ENCODE measurements around the gene SLC9A9.

Gene SLC9A9

DNA sequence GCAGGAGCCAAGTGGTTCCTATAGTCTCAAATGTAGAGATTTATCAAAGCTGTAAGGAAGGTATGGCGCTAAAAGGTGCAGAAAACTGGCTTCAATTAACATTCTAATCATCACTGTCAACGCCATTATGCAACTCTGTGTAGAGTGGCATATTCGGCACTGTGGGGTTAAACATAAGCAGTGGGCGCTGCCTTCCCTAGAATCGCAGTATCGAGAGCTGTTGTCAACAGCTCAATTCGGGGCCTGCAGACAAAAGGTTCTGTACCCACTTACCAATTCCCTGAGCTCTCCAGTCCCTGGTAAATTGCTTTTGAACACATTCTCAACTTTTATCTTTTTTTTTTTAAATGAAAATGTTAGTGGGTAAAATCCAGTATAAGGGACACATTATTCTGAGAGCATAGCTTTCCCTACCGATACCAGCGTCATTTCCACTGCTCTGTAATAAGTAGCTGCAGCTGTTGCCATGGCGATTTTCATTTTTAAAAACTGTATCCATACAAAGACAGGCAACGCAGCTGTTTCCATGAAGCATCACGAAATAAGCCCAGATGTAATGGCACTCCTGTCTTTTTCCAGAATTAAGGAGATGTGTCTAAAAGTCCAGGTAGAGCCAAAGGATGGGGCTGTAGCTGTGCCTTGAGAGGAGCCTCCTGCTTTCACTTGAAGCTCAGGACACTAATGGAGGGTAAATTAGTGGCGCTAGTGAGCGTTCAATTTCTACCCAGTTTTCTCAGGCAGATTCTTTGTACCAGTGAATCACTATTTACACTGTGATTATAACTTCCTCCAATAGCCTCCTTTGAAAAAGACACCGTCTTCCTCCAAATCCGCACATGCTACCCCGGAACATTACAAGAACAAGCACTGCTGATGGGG, 250.3 kb downstream of the SLC9A9 start:
- DNase-seq (ENCODE audit: low spot score) = no peak

DNA sequence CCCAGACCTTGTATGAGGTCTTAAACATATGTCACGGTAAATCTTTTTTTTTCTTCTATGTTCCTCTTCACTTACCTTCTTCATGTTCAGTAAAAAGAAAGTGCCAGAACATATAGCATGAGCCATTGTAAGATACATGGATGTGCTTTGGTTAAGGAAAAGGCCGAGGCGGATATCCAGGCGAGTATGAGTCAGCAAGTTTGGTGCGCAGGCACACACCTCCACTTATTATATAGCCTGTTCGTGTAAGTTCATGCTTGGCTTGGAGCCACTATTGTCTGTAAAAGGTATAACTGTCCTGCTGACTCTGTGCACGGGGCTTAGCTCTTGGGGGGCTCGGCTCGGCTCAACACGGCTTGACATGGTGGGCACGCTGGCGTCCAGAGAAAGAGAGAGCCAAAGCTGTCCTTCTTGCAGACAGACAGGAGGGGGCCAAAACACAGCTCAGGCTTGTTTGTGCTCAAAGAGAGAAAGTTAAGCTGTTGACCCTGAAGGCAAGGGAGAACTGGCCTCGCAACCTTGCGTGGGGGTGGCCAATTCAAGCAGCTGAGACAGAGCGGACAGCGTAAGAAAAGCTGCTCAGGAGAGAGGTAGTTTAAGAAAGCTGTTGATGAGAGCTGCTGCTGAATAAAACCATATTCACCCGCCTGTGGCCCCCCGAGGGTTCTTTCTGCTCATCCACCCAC, 251.2 kb downstream of the SLC9A9 start:
- no peak for DNase-seq (ENCODE audit: low spot score)

DNA sequence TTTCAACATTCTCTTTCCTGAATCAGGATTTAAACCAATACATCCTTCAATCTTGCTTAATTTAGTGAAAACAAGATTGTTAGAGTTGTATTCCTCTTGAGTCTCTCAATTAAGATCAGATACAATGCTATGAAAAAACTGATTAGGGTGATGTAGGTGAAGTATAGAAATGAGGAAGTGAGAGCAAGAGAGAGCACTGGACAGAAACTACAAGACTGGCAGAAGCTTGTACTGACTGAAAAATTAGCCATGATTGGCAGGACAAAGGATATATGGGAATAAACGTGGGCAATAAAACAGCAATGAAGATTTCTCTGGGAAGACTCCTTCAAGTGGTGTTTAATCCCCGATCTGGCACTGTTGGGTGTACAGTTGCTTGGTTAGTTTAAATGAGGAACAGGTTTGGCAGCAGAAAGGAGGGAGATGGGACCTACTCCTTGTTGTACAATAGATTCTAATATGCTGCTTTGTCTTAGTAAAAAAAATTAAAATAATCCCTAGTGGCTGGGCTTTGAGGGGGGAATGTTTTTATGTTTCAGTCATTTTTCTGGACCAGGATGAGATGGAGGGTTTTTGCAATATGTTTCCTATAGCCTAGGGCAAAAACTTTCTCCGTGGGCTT, 252.7 kb downstream of the SLC9A9 start:
- no peak for DNase-seq (ENCODE audit: low spot score)

DNA sequence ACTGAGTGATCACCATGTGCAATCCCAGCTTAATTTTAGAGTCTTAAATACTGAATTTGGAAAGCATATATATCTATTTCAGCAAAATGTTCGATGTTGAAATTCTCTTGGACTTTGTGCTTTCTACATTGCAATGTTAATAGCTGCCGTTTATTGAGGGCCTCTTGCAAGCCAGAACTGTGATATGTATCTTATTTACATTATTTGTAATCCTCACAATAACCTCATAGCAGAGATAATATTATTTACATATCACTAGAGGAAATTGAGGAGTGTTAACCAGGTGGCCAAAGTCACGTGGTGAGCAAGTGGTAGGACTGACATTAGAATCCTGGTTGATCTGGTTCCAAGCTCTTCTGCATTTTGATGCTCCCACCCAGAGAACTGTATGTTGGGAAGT, 254.1 kb downstream of the SLC9A9 start:
- no peak for DNase-seq (ENCODE audit: low spot score)

DNA sequence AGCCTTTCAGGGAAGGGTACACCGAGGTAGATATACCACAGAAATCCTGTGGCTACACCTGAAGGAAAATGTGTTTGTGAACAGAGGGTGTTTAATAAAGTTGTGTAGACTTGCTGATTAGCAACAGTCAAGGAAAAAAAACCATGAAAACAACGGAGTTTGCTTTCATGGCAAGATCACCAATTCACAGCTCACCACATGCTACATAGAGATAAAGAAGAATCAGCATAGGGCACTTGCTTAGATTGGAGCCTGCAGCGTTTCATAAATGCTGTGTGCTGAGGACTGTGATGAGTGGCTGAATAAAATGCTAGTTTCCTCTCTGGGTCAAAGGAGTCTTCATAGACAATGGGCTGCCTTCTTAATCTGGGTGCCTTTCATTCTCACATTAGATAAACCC, 257.6 kb downstream of the SLC9A9 start:
- no peak for DNase-seq (ENCODE audit: low spot score)

DNA sequence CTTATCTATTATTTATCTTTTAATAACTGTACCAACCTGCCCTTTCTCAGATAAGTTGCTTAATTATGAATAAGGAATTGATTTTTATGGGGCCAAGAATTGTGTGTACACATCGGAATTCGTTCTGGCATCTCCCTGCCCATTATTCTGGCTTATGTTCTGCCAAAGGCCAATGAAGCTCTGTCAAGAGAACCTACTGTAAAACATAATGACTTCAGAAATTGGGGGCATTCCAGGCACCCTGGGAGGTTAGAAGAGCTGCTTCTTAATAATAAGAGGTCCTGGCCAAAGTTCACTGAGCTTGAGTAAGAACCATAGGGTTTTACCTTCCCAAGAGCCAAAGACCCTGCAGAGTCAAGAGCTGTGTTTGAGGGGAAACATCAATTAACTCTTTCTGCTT, 261.7 kb downstream of the SLC9A9 start:
- DNase-seq (ENCODE audit: low spot score) = peak; percentile 51

DNA sequence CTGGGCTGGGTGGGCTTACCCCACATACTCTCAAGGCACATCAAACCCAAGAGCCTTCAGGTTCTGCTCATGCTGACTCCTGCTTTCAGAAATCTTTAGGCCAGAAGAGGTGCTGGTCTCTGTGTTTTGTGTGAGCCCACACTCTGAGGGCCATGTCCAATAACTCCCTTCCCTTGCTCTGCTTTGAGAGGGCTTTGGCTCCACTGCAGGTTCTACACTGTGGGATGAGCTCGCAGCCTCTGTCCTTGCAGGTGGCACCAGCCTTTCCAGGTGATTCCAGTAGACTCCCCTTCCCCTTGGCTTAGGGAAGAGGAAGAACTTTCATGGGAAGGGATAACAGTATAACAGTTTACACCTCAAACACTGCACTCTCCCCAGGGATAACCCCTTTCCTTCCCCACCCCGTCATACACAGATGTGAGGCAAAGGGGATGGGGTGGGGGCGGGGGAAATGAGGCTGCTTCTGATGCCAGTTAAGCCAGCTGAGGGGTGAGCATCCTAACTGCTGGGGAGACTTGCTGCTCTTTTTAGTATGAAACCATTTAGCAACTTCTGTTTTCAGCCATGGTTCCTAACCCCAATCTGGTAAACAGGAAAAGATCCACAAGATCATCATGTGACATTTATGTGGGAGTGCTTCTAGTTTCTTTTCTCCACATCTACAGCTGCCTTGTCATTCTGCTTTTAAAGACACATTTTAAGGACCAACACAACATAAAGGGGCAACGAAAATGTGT, 262.4 kb downstream of the SLC9A9 start:
- no peak for DNase-seq (ENCODE audit: low spot score)

DNA sequence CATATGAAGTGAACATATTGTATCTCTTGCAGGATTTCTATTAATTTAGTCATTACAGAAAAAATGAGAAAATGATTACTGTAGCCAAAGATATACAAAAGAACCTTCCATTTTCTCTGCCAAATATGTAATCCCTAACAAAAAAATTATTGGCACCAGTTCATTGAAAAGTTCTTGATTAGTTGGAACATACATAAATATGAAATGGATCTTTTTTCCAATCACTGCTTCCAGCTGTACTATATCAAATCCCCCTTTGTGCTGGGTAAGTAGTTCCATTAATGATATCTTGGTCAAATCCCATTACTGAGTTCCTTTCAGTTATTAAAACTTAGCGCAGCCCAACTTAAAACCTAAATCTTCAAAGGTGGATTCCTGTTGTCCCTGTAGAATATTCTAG, 263.8 kb downstream of the SLC9A9 start:
- no peak for DNase-seq (ENCODE audit: low spot score)

DNA sequence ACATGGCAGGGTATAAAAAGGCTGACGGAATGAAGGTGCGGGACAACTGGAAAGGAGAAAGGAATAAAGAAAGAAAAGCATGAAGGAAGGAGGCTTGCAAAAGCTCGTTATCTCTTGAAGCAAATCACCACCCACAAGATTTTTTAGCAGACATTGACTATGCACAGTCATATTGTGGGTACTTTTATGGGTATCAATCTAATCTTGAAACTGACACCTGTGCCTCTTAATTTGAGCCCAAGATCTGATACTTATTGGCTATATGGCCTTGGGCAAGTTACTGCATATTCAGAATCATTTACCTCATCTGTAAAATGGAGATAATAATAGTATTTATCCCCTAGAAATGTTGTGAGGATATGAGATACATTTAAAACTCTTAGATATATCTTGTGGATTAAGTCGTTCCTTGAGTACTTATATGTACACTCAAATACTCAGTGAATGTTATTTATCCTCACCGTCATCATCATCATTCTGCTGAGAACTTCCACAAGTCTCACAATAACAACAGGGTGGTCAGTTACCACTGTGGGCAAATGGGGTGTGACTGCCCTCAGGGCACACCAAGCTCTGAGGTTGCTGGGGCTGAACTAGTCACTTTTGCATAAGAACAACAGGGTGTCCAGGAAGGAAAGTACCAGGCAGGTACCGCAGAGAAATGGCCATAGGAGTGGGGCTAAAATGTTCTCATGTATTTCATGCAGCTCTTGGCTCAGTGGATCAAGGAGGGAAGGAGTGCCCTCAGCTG, 266.1 kb downstream of the SLC9A9 start:
- DNase-seq (ENCODE audit: low spot score) = no peak

DNA sequence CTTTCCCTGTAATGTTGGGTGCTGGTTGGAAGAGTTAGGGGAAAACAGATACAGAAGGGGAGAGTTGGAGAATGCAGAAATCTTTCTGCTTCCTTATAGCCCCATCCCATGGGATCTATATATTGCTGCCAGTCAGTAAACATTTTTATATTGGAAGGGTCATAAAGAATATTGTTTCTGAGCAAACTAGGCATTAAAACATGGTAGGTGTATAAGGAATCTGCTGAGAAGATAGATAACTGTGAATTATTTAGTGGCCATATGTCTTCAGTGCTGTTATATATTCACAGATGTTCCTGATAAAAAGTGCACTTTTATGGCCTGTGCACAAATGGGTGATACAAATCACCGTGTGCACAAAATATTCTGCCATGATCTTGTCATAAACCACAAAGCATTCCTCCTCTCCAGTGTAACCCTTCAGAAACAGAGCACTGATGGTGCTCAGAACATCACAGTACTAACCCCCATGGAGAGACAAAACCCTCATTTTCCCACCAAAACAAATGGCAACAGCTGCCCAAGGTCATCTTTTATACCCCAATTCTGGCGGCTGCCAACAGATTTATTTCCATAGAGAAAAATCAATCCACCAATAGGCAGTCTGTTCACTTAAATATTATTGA, 269.3 kb downstream of the SLC9A9 start:
- no peak for DNase-seq (ENCODE audit: low spot score)

DNA sequence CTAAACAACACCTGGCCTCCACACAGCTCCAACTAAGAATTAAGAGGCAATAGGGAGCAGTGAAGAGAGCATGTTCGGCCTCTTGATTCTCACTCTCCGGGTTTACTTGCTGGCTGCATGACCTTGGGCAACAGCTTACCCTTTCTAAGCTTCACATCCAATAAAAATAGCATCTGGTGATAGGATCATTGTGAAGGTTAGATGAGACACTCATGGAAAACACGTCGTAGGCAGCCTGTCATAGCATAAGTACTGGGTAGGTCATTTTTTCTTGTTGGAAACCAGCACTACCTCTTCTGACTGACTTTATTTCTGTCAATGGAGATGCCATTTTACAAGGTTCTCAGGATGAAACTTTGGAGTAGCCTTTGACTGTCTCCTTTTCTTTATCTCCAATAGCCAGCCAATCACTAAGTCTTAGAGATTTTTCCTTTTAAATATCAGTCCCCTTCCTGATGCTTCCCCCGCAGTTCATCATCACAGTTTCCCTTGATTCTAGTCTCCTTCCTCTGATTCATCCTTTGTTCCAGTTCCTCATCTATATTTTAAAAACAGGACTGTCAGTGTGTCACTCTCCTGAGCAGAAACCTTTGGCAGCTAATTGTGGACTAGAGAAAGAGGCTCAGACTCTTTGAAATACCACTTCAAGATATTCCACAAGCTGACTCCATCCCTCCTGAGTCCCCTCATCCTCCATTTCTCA, 271.5 kb downstream of the SLC9A9 start:
- DNase-seq (ENCODE audit: low spot score) = no peak

DNA sequence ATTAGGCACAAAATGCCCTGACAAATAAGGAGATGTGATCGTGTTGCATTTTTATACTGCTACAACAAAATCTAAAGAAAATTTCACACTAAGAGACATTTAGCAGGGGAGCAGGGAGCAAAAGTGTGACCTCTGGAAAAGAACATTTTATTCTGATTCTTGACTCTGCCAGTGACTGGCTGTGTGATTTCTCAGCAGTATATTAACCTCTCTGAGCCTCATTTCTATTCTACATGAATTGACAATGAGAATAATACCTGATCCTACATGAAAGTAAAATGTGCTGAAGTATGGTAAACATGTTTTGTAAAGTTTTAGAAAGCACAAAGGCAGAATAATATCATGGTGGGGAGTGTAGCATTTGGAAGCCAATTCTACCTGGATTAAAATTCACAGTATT, 273.3 kb downstream of the SLC9A9 start:
- no peak for DNase-seq (ENCODE audit: low spot score)

DNA sequence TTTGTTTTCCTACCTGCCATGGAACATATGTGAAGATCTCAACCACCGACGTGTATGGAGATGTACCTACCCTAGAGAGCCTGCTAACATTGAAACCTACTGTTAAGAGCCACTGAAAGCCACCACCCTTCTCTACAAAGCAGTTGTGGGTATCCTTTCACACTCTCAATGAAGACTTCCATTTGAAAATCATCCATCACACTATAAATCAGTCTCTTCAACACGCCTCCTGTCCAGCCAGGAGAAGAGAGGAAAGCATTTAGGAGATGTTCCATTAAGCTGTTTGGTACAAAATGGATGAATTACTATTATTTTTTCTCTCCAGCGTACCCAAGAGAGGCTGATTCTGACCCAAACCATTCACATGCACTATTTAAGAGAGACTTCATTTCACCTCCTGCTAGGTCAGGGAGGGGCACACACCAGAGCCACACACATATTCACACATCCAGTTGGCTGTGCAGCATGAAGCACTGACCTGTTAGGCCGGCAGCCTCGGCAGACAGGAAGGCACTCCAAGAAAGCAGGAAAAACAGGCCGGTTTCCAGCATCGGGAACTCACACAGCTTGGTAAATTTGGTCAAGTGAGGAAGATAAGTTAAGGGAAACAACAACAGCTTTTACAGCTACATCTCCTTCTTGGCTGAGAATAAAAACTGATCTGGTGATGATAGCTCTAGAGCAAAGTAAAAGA, 274.5 kb downstream of the SLC9A9 start:
- DNase-seq (ENCODE audit: low spot score) = no peak

DNA sequence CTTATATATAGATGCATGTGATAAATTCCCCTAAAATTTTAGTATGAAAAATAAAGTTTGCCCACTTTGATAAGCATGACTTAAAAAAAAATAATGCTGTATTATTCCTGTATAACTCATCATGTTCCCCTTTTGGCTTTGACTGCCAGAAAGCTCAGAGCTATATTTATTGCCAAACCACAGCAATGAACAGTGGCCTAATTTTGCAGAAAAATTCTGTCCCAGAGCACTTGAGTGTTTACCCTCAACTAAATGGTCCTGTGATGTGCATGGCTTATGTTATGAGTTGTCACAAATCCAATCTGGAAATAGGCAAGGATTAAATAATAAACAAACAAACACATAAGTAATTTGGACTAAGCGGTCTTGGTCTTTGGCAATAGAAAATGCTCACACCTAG, 276.7 kb downstream of the SLC9A9 start:
- DNase-seq (ENCODE audit: low spot score) = peak; percentile 43

DNA sequence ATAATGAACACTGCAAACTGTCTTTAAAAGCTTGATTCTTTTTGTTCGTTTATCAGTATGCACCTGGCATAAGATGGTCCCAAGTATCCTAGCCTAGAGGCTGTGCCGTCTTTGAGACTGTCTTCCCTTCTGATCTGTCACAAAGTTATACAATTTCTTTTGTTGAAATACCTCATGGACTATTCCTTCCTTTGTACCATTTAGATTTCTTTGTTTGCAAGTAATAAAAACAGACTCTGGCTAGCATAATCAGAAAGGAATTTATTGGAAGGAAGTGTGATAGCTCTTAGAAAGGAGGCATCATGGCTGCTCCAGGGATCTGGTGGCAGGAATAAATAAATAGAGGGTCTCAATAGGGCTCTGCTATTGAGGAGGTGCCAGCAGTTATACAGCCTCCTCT, 280.4 kb downstream of the SLC9A9 start:
- DNase-seq (ENCODE audit: low spot score) = no peak

DNA sequence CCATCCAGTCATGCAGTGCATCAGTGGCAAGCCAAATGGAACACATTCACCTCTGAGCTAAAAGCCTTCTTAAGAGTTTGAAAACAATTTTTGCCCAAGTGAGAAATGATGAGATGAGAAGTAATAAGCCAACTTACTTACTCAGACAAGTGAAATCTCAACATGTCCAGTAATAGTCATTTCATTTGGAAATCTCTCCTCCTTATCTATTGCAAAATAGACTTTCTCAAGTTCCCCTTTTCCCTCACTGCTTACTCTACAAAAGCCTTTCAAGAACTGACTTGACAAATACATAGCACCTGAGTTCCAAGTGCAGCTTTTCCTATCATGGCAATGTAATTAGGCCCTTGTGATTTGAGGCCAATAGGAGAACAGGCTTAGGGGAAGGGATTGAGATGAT, 282.3 kb downstream of the SLC9A9 start:
- no peak for DNase-seq (ENCODE audit: low spot score)

DNA sequence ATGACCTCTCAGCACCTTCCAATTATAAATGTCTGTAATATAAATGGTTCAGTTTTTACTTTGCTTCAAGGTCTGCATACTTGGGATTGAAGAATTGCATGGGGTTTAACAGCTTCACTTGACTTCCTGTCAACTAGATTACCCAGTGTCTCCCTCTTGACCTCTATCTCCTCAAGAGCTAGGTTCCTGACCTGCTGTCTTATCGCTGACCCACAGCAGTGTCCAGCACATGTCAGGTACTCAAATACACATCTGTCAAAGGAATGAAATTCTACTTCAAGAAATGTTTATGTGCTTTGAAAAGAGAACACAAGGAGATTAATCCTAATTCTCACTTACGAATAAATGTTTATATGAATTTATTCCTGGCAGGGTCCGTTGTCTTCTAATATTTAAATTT, 284.5 kb downstream of the SLC9A9 start:
- no peak for DNase-seq (ENCODE audit: low spot score)

DNA sequence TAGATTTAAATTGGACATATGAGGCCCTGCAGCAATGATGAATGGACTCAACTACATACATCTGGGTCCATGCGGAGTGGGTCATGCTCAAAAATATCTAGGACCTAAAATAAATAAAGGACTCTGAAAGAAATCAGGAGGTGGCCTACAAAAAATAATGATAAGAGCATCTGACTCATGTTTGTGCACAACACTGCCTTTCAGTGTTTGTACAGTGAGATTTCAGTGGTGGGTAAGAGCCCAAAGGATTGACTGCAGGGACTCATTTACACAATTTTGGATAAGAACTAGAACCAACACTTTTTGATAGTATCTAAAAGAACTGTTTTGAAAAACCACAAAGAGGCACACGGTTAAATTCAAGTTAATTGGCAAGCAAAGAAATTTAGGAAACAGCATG, 285.5 kb downstream of the SLC9A9 start:
- DNase-seq (ENCODE audit: low spot score) = no peak

DNA sequence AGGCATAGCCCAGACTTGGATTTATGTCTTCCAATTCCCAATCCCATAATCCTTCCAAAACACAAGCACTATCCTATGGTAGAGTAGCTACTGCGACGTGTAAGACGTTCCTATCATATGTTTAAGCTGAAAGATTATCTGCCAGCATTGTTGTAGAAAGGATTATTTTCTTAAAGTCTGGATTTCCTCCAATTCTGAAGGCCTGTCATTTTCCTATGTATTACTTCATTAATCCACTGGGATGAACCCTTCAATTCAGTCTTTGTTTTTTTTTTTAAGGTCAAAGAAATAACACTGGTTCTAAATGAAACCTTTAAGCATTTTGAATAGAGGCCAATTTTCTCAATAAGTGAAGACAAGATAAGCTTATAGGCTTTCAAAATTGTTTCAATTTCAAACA, 289.0 kb downstream of the SLC9A9 start:
- no peak for DNase-seq (ENCODE audit: low spot score)

DNA sequence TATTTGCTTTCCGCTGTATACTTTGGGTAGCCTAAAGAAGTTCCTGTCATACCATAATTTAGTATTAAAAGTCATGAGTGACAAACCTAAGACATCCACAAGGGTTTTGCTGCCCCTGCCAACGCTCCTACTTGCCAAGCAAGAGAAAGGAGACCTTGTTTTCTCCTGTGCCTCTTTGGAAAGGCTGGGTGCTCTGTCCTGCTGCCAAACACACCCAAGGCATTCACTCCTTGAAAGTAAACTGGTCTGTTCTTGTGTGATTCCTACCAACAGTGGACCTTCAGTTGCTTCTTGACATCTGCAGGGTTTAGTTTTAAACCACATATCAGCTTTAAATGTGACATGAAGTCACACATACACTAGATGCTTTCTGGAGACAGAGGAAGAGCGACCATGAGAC, 295.4 kb downstream of the SLC9A9 start:
- no peak for DNase-seq (ENCODE audit: low spot score)

All from GM03348 (cell line).